WTC11 (cell line): ENCODE measurements around the gene PHACTR2.
"Not testable (repeated sequence)": the region's sequence is repeated elsewhere in the genome, so short reads cannot be mapped to it uniquely, and the experiment has no call there.

ENCODE experiments used
- ATF6 ChIP-seq: sonication (generic); formaldehyde crosslinking; IDR thresholded peaks from 2 replicates; pipeline ENCODE4 v1.8.1; 2023; ENCODE audit warnings: mild to moderate bottlenecking, missing genetic modification reagents
- CTCF ChIP-seq: fragments of 200-600 bp; IDR thresholded peaks from 2 replicates; pipeline ENCODE4 v1.8.0; 2022; ENCODE audit warnings: antibody characterized with exemption
- FOXP1 ChIP-seq: sonication (generic); formaldehyde crosslinking; IDR thresholded peaks from 2 replicates; pipeline ENCODE4 v1.8.0; 2022; ENCODE audit warnings: missing genetic modification reagents, mild to moderate bottlenecking, moderate library complexity, borderline replicate concordance

- TF ChIP-seq CTCF; ATF6 (CRISPR knock-in tag); FOXP1 (CRISPR knock-in tag): not testable (repeated sequence)
Measured at GRCh38 chr6:143874503-143874902, 196.7 kb downstream of the PHACTR2 start.
